Activated naive CD4-positive, alpha-beta T cell treated with anti-CD3 and anti-CD28 coated beads, Interleukin-2, amount 10 ng/mL, durations not matched to agents 7 days and 5 days (primary cell): ENCODE measurements around the gene VPS18.

ENCODE experiments used
- CTCF ChIA-PET: fragments of 350-600 bp; sonication (Branson Sonifier 250); formaldehyde crosslinking; loops from one replicate; lab custom pipeline; 2021; ENCODE audit warnings: antibody characterized with exemption; lab: Charles Lee
- DNase-seq: peaks from one replicate; pipeline ENCODE4 v3.0.0-alpha.2; 2020
- H3K27ac Mint-ChIP-seq: one replicate; pipeline ENCODE4 v1.8.0; 2021; ENCODE audit warnings: mild to moderate bottlenecking, moderate library complexity, mixed read lengths
- H3K27me3 Mint-ChIP-seq: one replicate; pipeline ENCODE4 v1.8.0; 2021; ENCODE audit warnings: mild to moderate bottlenecking, mixed read lengths
- H3K36me3 Mint-ChIP-seq: one replicate; pipeline ENCODE4 v1.8.0; 2021; ENCODE audit warnings: mixed read lengths
- H3K4me1 Mint-ChIP-seq: one replicate; pipeline ENCODE4 v1.8.0; 2021; ENCODE audit warnings: mixed read lengths
- H3K4me3 Mint-ChIP-seq: one replicate; pipeline ENCODE4 v1.8.0; 2021; ENCODE audit warnings: mild to moderate bottlenecking, moderate library complexity, mixed read lengths
- H3K9me3 Mint-ChIP-seq: one replicate; pipeline ENCODE4 v1.8.0; 2021; ENCODE audit warnings: mixed read lengths

VPS18 gene

GRCh38 chr15:40875991-40876730 lies 18.1 kb upstream of the VPS18 start:
- no peak for DNase-seq
- H3K27ac Mint-ChIP-seq, result no peak overlapping the region
- H3K4me3 Mint-ChIP-seq, result no peak overlapping the region
- no peaks in the 10 kb centered on the region for H3K9me3 Mint-ChIP-seq
- peaks cover 22% of the 10 kb centered on the region for H3K4me1 Mint-ChIP-seq
- no peaks in the 10 kb centered on the region for H3K36me3 Mint-ChIP-seq
- peaks cover 54% of the 10 kb centered on the region for H3K27me3 Mint-ChIP-seq
- CTCF ChIA-PET, result interaction anchor here (1.4 to 4.8 kb wide), 2 partner anchors 16 to 24 kb away, joined by 3 to 20 read pairs; no protein-coding TSS in a partner anchor

GRCh38 chr15:40877694-40878093 lies 16.6 kb upstream of the VPS18 start:
- Mint-ChIP-seq H3K4me3 (no peak overlapping the region), H3K9me3 (no peaks in the 10 kb centered on the region), H3K36me3 (no peaks in the 10 kb centered on the region), H3K4me1 (peaks cover 15% of the 10 kb centered on the region), H3K27ac (no peak overlapping the region), H3K27me3 (peaks cover 43% of the 10 kb centered on the region)
- CTCF ChIA-PET, result interaction anchor here (1.3 to 4.8 kb wide), 4 partner anchors 12 to 23 kb away, joined by 3 to 20 read pairs (median 6); partner anchors contain the start of gene VPS18
- no peak for DNase-seq

GRCh38 chr15:40878785-40879184 lies 15.5 kb upstream of the VPS18 start:
- no peak for DNase-seq
- Mint-ChIP-seq H3K4me1 (peaks cover 13% of the 10 kb centered on the region), H3K27ac (no peak overlapping the region), H3K4me3 (no peak overlapping the region), H3K27me3 (peaks cover 35% of the 10 kb centered on the region), H3K9me3 (no peaks in the 10 kb centered on the region), H3K36me3 (no peaks in the 10 kb centered on the region)
- CTCF ChIA-PET, result interaction anchor here (0.9 to 4.7 kb wide), 4 partner anchors 9 to 16 kb away, joined by 3 to 18 read pairs (median 6); partner anchors contain the start of gene VPS18

GRCh38 chr15:40879609-40880008 lies 14.6 kb upstream of the VPS18 start:
- Mint-ChIP-seq H3K36me3 (no peaks in the 10 kb centered on the region), H3K9me3 (no peaks in the 10 kb centered on the region), H3K4me3 (no peak overlapping the region), H3K4me1 (peaks cover 16% of the 10 kb centered on the region), H3K27me3 (peaks cover 28% of the 10 kb centered on the region), H3K27ac (no peak overlapping the region)
- CTCF ChIA-PET, result interaction anchor here (1.4 to 4.7 kb wide), 3 partner anchors 10 to 15 kb away, joined by 3 to 18 read pairs (median 9); partner anchors contain the start of gene VPS18
- no peak for DNase-seq

- Mint-ChIP-seq H3K27me3 (peaks cover 29% of the 10 kb centered on the region), H3K4me3 (no peak overlapping the region), H3K4me1 (peaks cover 24% of the 10 kb centered on the region), H3K36me3 (no peaks in the 10 kb centered on the region), H3K27ac (no peak overlapping the region), H3K9me3 (no peaks in the 10 kb centered on the region)
- CTCF ChIA-PET, result interaction anchor here (1.4 to 4.7 kb wide), 2 partner anchors 9 to 10 kb away, joined by 3 to 18 read pairs; no protein-coding TSS in a partner anchor
- DNase-seq, result no peak
Observed at GRCh38 chr15:40881351-40881750, 12.9 kb upstream of the VPS18 start.

GRCh38 chr15:40886586-40886985 lies 7.7 kb upstream of the VPS18 start:
- no peak overlapping the region for H3K27ac Mint-ChIP-seq
- peaks cover 14% of the 10 kb centered on the region for H3K4me1 Mint-ChIP-seq
- CTCF ChIA-PET, result interaction anchor here (0.6 to 1.0 kb wide), 2 partner anchors 13 to 22 kb away, joined by 3 read pairs; no protein-coding TSS in a partner anchor
- H3K4me3 Mint-ChIP-seq, result no peak overlapping the region
- peaks cover 31% of the 10 kb centered on the region for H3K27me3 Mint-ChIP-seq
- H3K9me3 Mint-ChIP-seq, result no peaks in the 10 kb centered on the region
- no peak for DNase-seq
- no peaks in the 10 kb centered on the region for H3K36me3 Mint-ChIP-seq

- CTCF ChIA-PET, result interaction anchor here (0.7 to 1.2 kb wide), 3 partner anchors 9 to 15 kb away, joined by 3 read pairs; partner anchors contain the start of gene RHOV
- no peak for DNase-seq
- Mint-ChIP-seq H3K27me3 (peaks cover 40% of the 10 kb centered on the region), H3K4me1 (peaks cover 19% of the 10 kb centered on the region), H3K9me3 (no peaks in the 10 kb centered on the region), H3K27ac (no peak overlapping the region), H3K36me3 (no peaks in the 10 kb centered on the region), H3K4me3 (no peak overlapping the region)
Observed at GRCh38 chr15:40889112-40889511, 5.1 kb upstream of the VPS18 start.

GRCh38 chr15:40891138-40891537 lies 3.1 kb upstream of the VPS18 start:
- peaks cover 7% of the 10 kb centered on the region for H3K36me3 Mint-ChIP-seq
- peaks cover 27% of the 10 kb centered on the region for H3K27me3 Mint-ChIP-seq
- H3K9me3 Mint-ChIP-seq, result no peaks in the 10 kb centered on the region
- H3K4me1 Mint-ChIP-seq, result peaks cover 23% of the 10 kb centered on the region
- no peak for DNase-seq
- H3K27ac Mint-ChIP-seq, result no peak overlapping the region
- CTCF ChIA-PET, result interaction anchor here (1.0 to 2.1 kb wide), 9 partner anchors 11 to 197 kb away, joined by 3 to 20 read pairs (median 4); partner anchors contain the start of genes GCHFR and RHOV
- no peak overlapping the region for H3K4me3 Mint-ChIP-seq

GRCh38 chr15:40891810-40892446 lies 2.3 kb upstream of the VPS18 start:
- H3K27me3 Mint-ChIP-seq, result peaks cover 23% of the 10 kb centered on the region
- CTCF ChIA-PET, result interaction anchor here (0.9 to 2.1 kb wide), 14 partner anchors 11 to 293 kb away, joined by 3 to 20 read pairs (median 3); partner anchors contain the start of genes GCHFR and RHOV
- no peak overlapping the region for H3K4me3 Mint-ChIP-seq
- no peak overlapping the region for H3K27ac Mint-ChIP-seq
- H3K36me3 Mint-ChIP-seq, result peaks cover 8% of the 10 kb centered on the region
- peak; percentile 51 for DNase-seq
- peaks cover 24% of the 10 kb centered on the region for H3K4me1 Mint-ChIP-seq
- no peaks in the 10 kb centered on the region for H3K9me3 Mint-ChIP-seq

- peaks cover 24% of the 10 kb centered on the region for H3K4me1 Mint-ChIP-seq
- CTCF ChIA-PET, result interaction anchor here (0.9 to 2.1 kb wide), 14 partner anchors 12 to 293 kb away, joined by 3 to 20 read pairs (median 3); partner anchors contain the start of genes GCHFR and RHOV
- no peak overlapping the region for H3K4me3 Mint-ChIP-seq
- H3K9me3 Mint-ChIP-seq, result no peaks in the 10 kb centered on the region
- DNase-seq, result no peak
- no peak overlapping the region for H3K27ac Mint-ChIP-seq
- peaks cover 8% of the 10 kb centered on the region for H3K36me3 Mint-ChIP-seq
- H3K27me3 Mint-ChIP-seq, result peaks cover 23% of the 10 kb centered on the region
Observed at GRCh38 chr15:40892447-40893012, 1.7 kb upstream of the VPS18 start.

- H3K4me3 Mint-ChIP-seq, result no peak overlapping the region
- H3K36me3 Mint-ChIP-seq, result peaks cover 11% of the 10 kb centered on the region
- no peaks in the 10 kb centered on the region for H3K9me3 Mint-ChIP-seq
- H3K4me1 Mint-ChIP-seq, result peaks cover 24% of the 10 kb centered on the region
- DNase-seq, result no peak
- H3K27me3 Mint-ChIP-seq, result peaks cover 23% of the 10 kb centered on the region
- no peak overlapping the region for H3K27ac Mint-ChIP-seq
- CTCF ChIA-PET, result interaction anchor here (0.8 to 10.5 kb wide), 10 partner anchors 11 to 110 kb away, joined by 3 to 252 read pairs (median 11); partner anchors contain the start of gene RHOV
Observed at GRCh38 chr15:40893019-40893670, 1.1 kb upstream of the VPS18 start.

- Mint-ChIP-seq H3K4me1 (peaks cover 24% of the 10 kb centered on the region), H3K27me3 (peaks cover 23% of the 10 kb centered on the region), H3K4me3 (peak overlapping the region; percentile 98), H3K36me3 (peaks cover 17% of the 10 kb centered on the region), H3K9me3 (no peaks in the 10 kb centered on the region), H3K27ac (peak overlapping the region; percentile 97)
- CTCF ChIA-PET, result interaction anchor here (0.5 to 10.5 kb wide), 31 partner anchors 10 to 374 kb away, joined by 3 to 252 read pairs (median 4); partner anchors contain the start of genes DNAJC17, RHOV, RPUSD2 and ZFYVE19
- DNase-seq, result peak; percentile 77
Observed at GRCh38 chr15:40894681-40895448, 615 bp downstream of the VPS18 start.
